Lower leg skin (tissue), 3 donors: Measurements from ENCODE around the gene KRTAP12-4.

Experiments
- POLR2A ChIP-seq, 2 donors: fragments of 450-650 bp; IDR thresholded peaks; one replicate each; pipeline ENCODE4 v1.6.1; 2016 to 2017; ENCODE audit warnings: antibody characterized with exemption in 2 of 2, mild to moderate bottlenecking in 1 of 2, moderate library complexity in 1 of 2
- TF ChIP-seq, protein P1 (sequence below), 3 donors: fragments of 450-650 bp; IDR thresholded peaks; one replicate each; pipeline ENCODE4 v1.5.1; 2016; ENCODE audit warnings: antibody characterized with exemption in 3 of 3, mild to moderate bottlenecking in 3 of 3, moderate library complexity in 2 of 3

DNA sequence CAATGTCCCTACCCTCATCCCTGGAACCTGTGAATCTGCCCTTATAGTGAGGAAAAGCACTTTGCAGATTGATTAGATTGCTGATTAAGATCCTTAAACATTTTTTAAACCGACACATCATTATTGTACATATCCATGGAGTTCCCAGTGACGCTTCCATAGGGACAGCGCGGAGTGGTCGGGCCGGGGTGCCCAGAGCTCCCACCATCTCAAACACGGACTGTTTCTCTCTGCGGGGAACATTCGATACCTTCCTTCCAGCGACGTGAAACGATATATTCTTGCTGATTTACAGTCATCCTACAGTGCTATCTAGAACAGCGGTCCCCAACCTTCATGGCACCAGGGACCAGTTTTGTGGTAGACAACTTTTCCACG lies 46.6 kb upstream of the KRTAP12-4 start:
- TF ChIP-seq, protein P1, sequence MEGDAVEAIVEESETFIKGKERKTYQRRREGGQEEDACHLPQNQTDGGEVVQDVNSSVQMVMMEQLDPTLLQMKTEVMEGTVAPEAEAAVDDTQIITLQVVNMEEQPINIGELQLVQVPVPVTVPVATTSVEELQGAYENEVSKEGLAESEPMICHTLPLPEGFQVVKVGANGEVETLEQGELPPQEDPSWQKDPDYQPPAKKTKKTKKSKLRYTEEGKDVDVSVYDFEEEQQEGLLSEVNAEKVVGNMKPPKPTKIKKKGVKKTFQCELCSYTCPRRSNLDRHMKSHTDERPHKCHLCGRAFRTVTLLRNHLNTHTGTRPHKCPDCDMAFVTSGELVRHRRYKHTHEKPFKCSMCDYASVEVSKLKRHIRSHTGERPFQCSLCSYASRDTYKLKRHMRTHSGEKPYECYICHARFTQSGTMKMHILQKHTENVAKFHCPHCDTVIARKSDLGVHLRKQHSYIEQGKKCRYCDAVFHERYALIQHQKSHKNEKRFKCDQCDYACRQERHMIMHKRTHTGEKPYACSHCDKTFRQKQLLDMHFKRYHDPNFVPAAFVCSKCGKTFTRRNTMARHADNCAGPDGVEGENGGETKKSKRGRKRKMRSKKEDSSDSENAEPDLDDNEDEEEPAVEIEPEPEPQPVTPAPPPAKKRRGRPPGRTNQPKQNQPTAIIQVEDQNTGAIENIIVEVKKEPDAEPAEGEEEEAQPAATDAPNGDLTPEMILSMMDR (IDR thresholded peaks at IDR 0.05): no peak
- TF ChIP-seq POLR2A (IDR thresholded peaks at IDR 0.05): no peak
